ENCODE results near the gene INHA. TPM values are rescaled to one million over a fixed set of nuclear protein-coding genes. Genes with fewer than 3 reads are reported as not detected.
A peak's percentile ranks its signal among the peaks of the same experiment; 100 is the strongest.

INHA gene
- total RNA-seq, 4 donors from 2014 or later, result 0.45 to 0.75 TPM; not detected in 2

GRCh38 chr2:219539926-219540678 lies 32.0 kb upstream of the INHA start:
- Histone ChIP-seq H3K27ac (replicated peaks in 1 of 4) (no peak overlapping the region), H3K27me3 (peaks cover 0 to 4% (median 0%) of the 10 kb centered on the region in 4 donors), H3K9me3 (no peaks in the 10 kb centered on the region), H3K4me3 (no peak overlapping the region), H3K4me1 (peaks cover 36 to 54% (median 49%) of the 10 kb centered on the region in 4 donors), H3K36me3 (peaks cover 13 to 34% (median 27%) of the 10 kb centered on the region in 4 donors)
- 93% methylated on average over 23 of the region's 46 CpGs for WGBS
- DNase-seq (ENCODE audit: extremely low spot score), result no peak
- TF ChIP-seq POLR2AphosphoS5 (IDR thresholded peaks at IDR 0.05) (no peak), CTCF (IDR thresholded peaks at IDR 0.05) (no peak), EP300 (IDR thresholded peaks at IDR 0.05) (no peak), POLR2A (IDR thresholded peaks at IDR 0.05; ENCODE audit: low read depth) (no peak)
- intact Hi-C loops (cut with DNase I), result loop anchor here (5.0 kb wide), 2 partner anchors 57 to 147 kb away; partner anchors contain the start of gene STK11IP

- Histone ChIP-seq H3K27ac (replicated peaks in 1 of 4) (no peak overlapping the region), H3K36me3 (peaks cover 13 to 34% (median 27%) of the 10 kb centered on the region in 4 donors), H3K4me3 (no peak overlapping the region), H3K27me3 (peaks cover 0 to 4% (median 0%) of the 10 kb centered on the region in 4 donors), H3K4me1 (peaks cover 36 to 61% (median 52%) of the 10 kb centered on the region in 4 donors), H3K9me3 (no peaks in the 10 kb centered on the region)
- WGBS, result 92% methylated on average over 10 of the region's 12 CpGs
- no peak for TF ChIP-seq CTCF (IDR thresholded peaks at IDR 0.05)
- TF ChIP-seq EP300 (IDR thresholded peaks at IDR 0.05), result no peak
- TF ChIP-seq POLR2AphosphoS5 (IDR thresholded peaks at IDR 0.05), result no peak
- no peak for TF ChIP-seq POLR2A (IDR thresholded peaks at IDR 0.05; ENCODE audit: low read depth)
- DNase-seq (ENCODE audit: extremely low spot score), result no peak
- intact Hi-C loops (cut with DNase I), result loop anchor here (5.0 kb wide), 2 partner anchors 56 to 146 kb away; partner anchors contain the start of gene STK11IP
These were observed 31.2 kb upstream of the INHA start for GRCh38 chr2:219540784-219541504.

- Histone ChIP-seq H3K36me3 (peaks cover 13 to 34% (median 27%) of the 10 kb centered on the region in 4 donors), H3K27ac (replicated peaks in 1 of 4) (peak overlapping the region; percentile 93 to 95 (median 94)), H3K4me1 (peaks cover 36 to 63% (median 52%) of the 10 kb centered on the region in 4 donors), H3K27me3 (peaks cover 0 to 4% (median 0%) of the 10 kb centered on the region in 4 donors), H3K9me3 (no peaks in the 10 kb centered on the region), H3K4me3 (peak overlapping the region; percentile 26 to 50 (median 38))
- intact Hi-C loops (cut with DNase I), result loop anchor here (2.0 to 5.0 kb wide), 3 partner anchors 56 to 146 kb away; partner anchors contain the start of gene STK11IP
- DNase-seq (ENCODE audit: extremely low spot score), result no peak
- WGBS, result 9% methylated on average over 22 of the region's 48 CpGs
- TF ChIP-seq POLR2A (IDR thresholded peaks at IDR 0.05; ENCODE audit: low read depth), result no peak
- TF ChIP-seq EP300 (IDR thresholded peaks at IDR 0.05), result no peak
- TF ChIP-seq CTCF (IDR thresholded peaks at IDR 0.05), result peak; percentile 85 to 92 (median 91)
- peak in 1 of 2 donors; percentile 50 for TF ChIP-seq POLR2AphosphoS5 (IDR thresholded peaks at IDR 0.05)
These were observed 30.4 kb upstream of the INHA start for GRCh38 chr2:219541611-219542180.

GRCh38 chr2:219542931-219543595 lies 29.0 kb upstream of the INHA start:
- Histone ChIP-seq H3K36me3 (peaks cover 13 to 43% (median 32%) of the 10 kb centered on the region in 4 donors), H3K4me1 (peaks cover 32 to 53% (median 48%) of the 10 kb centered on the region in 4 donors), H3K27ac (replicated peaks in 1 of 4) (peak overlapping the region; percentile 93 to 95 (median 94)), H3K9me3 (no peaks in the 10 kb centered on the region), H3K27me3 (peaks cover 0 to 4% (median 0%) of the 10 kb centered on the region in 4 donors), H3K4me3 (peak overlapping the region; percentile 67 to 83 (median 77))
- TF ChIP-seq POLR2A (IDR thresholded peaks at IDR 0.05; ENCODE audit: low read depth), result no peak
- no peak for TF ChIP-seq EP300 (IDR thresholded peaks at IDR 0.05)
- DNase-seq (ENCODE audit: extremely low spot score), result no peak
- 2% methylated on average over 20 of the region's 66 CpGs for WGBS
- intact Hi-C loops (cut with DNase I), result loop anchor here (2.0 to 5.0 kb wide), 3 partner anchors 54 to 144 kb away; partner anchors contain the start of gene STK11IP

Data from esophagus muscularis mucosa (tissue), 4 donors.